Endothelial cell of umbilical vein (primary cell): ENCODE data around the gene GJA10. TPM values are rescaled to one million over a fixed set of nuclear protein-coding genes. Genes with fewer than 3 reads are reported as not detected.

Experiments used
- BruUV-seq: library from RNA; stranded (reverse); fragments of 400-500 nt; replicated peaks from 2 replicates; lab custom pipeline; 2021; lab: Mats Ljungman, UMichigan
- CTCF ChIA-PET: fragments of 300-600, 350-600 bp; sonication (Branson Sonifier 250); formaldehyde crosslinking; loops from one replicate; lab custom pipeline; 2021; ENCODE audit warnings: antibody characterized with exemption, inconsistent platforms; lab: Charles Lee
- POLR2A ChIA-PET: fragments of 300-600, 350-600 bp; sonication (Branson Sonifier 250); formaldehyde crosslinking; loops from one replicate; lab custom pipeline; 2021; ENCODE audit warnings: antibody characterized with exemption, inconsistent platforms; lab: Charles Lee
- DNase-seq: peaks from one replicate; pipeline ENCODE4 v3.0.0-alpha.2; 2011; ENCODE audit warnings: low read depth, low spot score
- FAIRE-seq: peaks from 2 replicates; lab custom pipeline; 2011; peaks lifted over from hg19 to GRCh38; lab: Jason Lieb, UNC
- H2AFZ ChIP-seq: 2 replicates; pipeline ENCODE4 v1.6.0; 2012; ENCODE audit warnings: low read depth, low read length, control low read depth, inconsistent platforms
- H3K27ac ChIP-seq: 2 replicates; pipeline ENCODE4 v1.5.1; 2011; ENCODE audit warnings: low read depth, mild to moderate bottlenecking, control low read depth, low read length, moderate library complexity; ENCODE audit not compliant: insufficient read depth
- H3K27me3 ChIP-seq, 2 experiments: 2 replicates each; pipeline versions ENCODE4 v1.6.0 to v1.6.1; 2011; ENCODE audit warnings: low read length in 2 of 2, mixed read lengths in 1 of 2; ENCODE audit not compliant: control insufficient read depth in 2 of 2, insufficient read depth in 2 of 2
- H3K36me3 ChIP-seq, 2 experiments: 2 replicates in 1 of 2; 3 replicates in 1 of 2; pipeline ENCODE4 v1.5.1; 2011; ENCODE audit warnings: low read length in 2 of 2, mild to moderate bottlenecking in 1 of 2, moderate library complexity in 1 of 2; ENCODE audit not compliant: control insufficient read depth in 2 of 2, insufficient read depth in 2 of 2; ENCODE audit errors: extremely low read depth in 1 of 2
- H3K4me1 ChIP-seq: 3 replicates; pipeline ENCODE4 v1.5.1; 2011; ENCODE audit warnings: mild to moderate bottlenecking, low read length; ENCODE audit not compliant: control insufficient read depth, insufficient read depth; ENCODE audit errors: extremely low read depth
- H3K4me2 ChIP-seq: 2 replicates; pipeline ENCODE4 v1.6.1; 2011; ENCODE audit warnings: low read length, control low read depth, mixed read lengths; ENCODE audit not compliant: insufficient read depth
- H3K4me3 ChIP-seq, 3 experiments: fragments of 200-600 bp in 1 of 3; sonication (generic), shearing (Covaris generic) in 1 of 3; replicated peaks in 1 of 3; 2 replicates each; pipeline ENCODE4 v1.5.1; 2011 to 2016; ENCODE audit warnings: control low read depth in 3 of 3, low read length in 3 of 3, mild to moderate bottlenecking in 2 of 3, inconsistent platforms in 1 of 3, low read depth in 1 of 3, moderate library complexity in 1 of 3; ENCODE audit not compliant: insufficient read depth in 1 of 3
- H3K79me2 ChIP-seq: 2 replicates; pipeline ENCODE4 v1.6.0; 2012; ENCODE audit warnings: low read length, inconsistent platforms; ENCODE audit not compliant: control insufficient read depth, insufficient read depth
- H3K9ac ChIP-seq: replicated peaks from 2 replicates; pipeline ENCODE3; 2011; ENCODE audit warnings: low read length, control low read depth; ENCODE audit not compliant: insufficient read depth; ENCODE audit errors: extremely low read depth
- H3K9me1 ChIP-seq: replicated peaks from 3 replicates; pipeline ENCODE4 v1.6.0; 2011; ENCODE audit warnings: mild to moderate bottlenecking, low read length; ENCODE audit not compliant: control insufficient read depth, insufficient read depth; ENCODE audit errors: extremely low read depth
- H3K9me3 ChIP-seq: replicated peaks from 2 replicates; pipeline ENCODE4 v1.5.1; 2012; ENCODE audit warnings: low read length, inconsistent platforms; ENCODE audit not compliant: control insufficient read depth, insufficient read depth
- H4K20me1 ChIP-seq: replicated peaks from 2 replicates; pipeline ENCODE3; 2011; ENCODE audit warnings: mild to moderate bottlenecking, low read length; ENCODE audit not compliant: control insufficient read depth, insufficient read depth; ENCODE audit errors: extremely low read depth
- CTCF ChIP-seq, 2 donors: IDR thresholded peaks; 1 replicate in 1 of 2; 2 replicates in 1 of 2; pipeline ENCODE4 v1.5.1; 2011; ENCODE audit warnings: low read length in 2 of 2, mild to moderate bottlenecking in 2 of 2, moderate library complexity in 2 of 2, control low read depth in 1 of 2, inconsistent platforms in 1 of 2, low read depth in 1 of 2; ENCODE audit not compliant: insufficient read depth in 1 of 2; ENCODE audit errors: extremely low read depth in 1 of 2
- EZH2 ChIP-seq: IDR thresholded peaks from 2 replicates; pipeline ENCODE4 v1.6.1; 2012; ENCODE audit warnings: borderline replicate concordance, low read depth, mild to moderate bottlenecking, moderate library complexity, low read length, inconsistent platforms; ENCODE audit not compliant: severe bottlenecking
- FOS ChIP-seq: IDR thresholded peaks from 2 replicates; pipeline ENCODE4 v1.6.1; 2011; ENCODE audit warnings: mild to moderate bottlenecking, low read length, moderate library complexity, borderline replicate concordance; ENCODE audit not compliant: insufficient read depth
- GATA2 ChIP-seq: IDR thresholded peaks from 2 replicates; pipeline ENCODE4 v1.7.0; 2011; ENCODE audit warnings: low read depth, mild to moderate bottlenecking, moderate library complexity, mixed read lengths, low read length; ENCODE audit not compliant: insufficient read length, insufficient read depth
- JUN ChIP-seq: IDR thresholded peaks from 2 replicates; pipeline ENCODE4 v1.6.1; 2011; ENCODE audit warnings: borderline replicate concordance, low read depth; ENCODE audit not compliant: insufficient read length, insufficient read depth
- MAX ChIP-seq: IDR thresholded peaks from 2 replicates; pipeline ENCODE4 v1.6.1; 2011; ENCODE audit not compliant: insufficient read depth, insufficient read length
- MYC ChIP-seq: IDR thresholded peaks from one replicate; pipeline ENCODE4 v1.6.1; 2011; ENCODE audit warnings: mild to moderate bottlenecking, low read depth, low read length
- POLR2A ChIP-seq: IDR thresholded peaks from 2 replicates; pipeline ENCODE4 v1.6.1; 2012; ENCODE audit warnings: low read depth, mild to moderate bottlenecking, control low read depth, low read length
- POLR2AphosphoS5 ChIP-seq: IDR thresholded peaks from 2 replicates; pipeline ENCODE4 v1.6.1; 2012; ENCODE audit warnings: low read depth, mild to moderate bottlenecking, control low read depth, low read length, moderate library complexity; ENCODE audit not compliant: insufficient read depth
- dilution Hi-C: fragments of 300-500 bp; cut with MboI; formaldehyde crosslinking; loops from one replicate; pipeline ENCODE4 v1.15.0; 2019; ENCODE audit warnings: low sequenced_read_pairs; ENCODE audit not compliant: extremely low pct_ligation_motif_present
- intact Hi-C: fragments of 100-400 bp; cut with micrococcal nuclease; formaldehyde crosslinking; loops from one replicate; pipeline ENCODE4 v1.10.0; 2022
- polyA plus RNA-seq, 4 experiments: library from polyadenylated mRNA; depleted of rRNA in 3 of 4; stranded (reverse) in 3 of 4; unstranded in 1 of 4; fragments of >200 nt; gene quantifications; 2 replicates each; pipeline versions ENCODE4 v1.2.1 to v1.2.3, GENCODE V29; 2011 to 2012; ENCODE audit warnings: missing spikeins in 1 of 4
- total RNA-seq: library from RNA; stranded (reverse); gene quantifications from 2 replicates; pipeline ENCODE4 v1.2.3, GENCODE V29; 2021

Gene GJA10
- total and polyA plus RNA-seq, 2 donors (not counting 3 experiments of a cell fraction or from before 2014, with no cell fraction given): not detected

- FAIRE-seq (no peak), DNase-seq (no peak)
- H2AFZ ChIP-seq: no peak overlapping the region
- no peak overlapping the region for H3K9ac ChIP-seq
- peaks cover 2 to 6% of the 10 kb centered on the region in 2 experiments for H3K36me3 ChIP-seq
- no TSS peak for BruUV-seq
- H3K79me2 ChIP-seq: peaks cover 4% of the 10 kb centered on the region
- H3K27ac ChIP-seq: no peak overlapping the region
- H3K9me1 ChIP-seq: no peaks in the 10 kb centered on the region
- intact Hi-C loops: no loop called here
- POLR2A ChIA-PET: no interaction called here
- H3K4me3 ChIP-seq: no peak overlapping the region
- CTCF ChIA-PET: interaction anchor here (2.1 kb wide), 1 partner anchor 20 kb away, joined by 4 read pairs; no protein-coding TSS in a partner anchor
- H3K27me3 ChIP-seq: no peaks in the 10 kb centered on the region
- TF ChIP-seq CTCF (IDR thresholded peaks at IDR 0.05; ENCODE audit: extremely low read depth in 1 of 2, insufficient read depth in 1 of 2, low read depth in 1 of 2, low read length in 2 of 2): no peak
- no peak for TF ChIP-seq JUN
- no peak for TF ChIP-seq MYC
- TF ChIP-seq FOS: no peak
- TF ChIP-seq GATA2: no peak
- no peak for TF ChIP-seq EZH2
- dilution Hi-C loops: no loop called here
- H3K4me2 ChIP-seq: no peak overlapping the region
- no peaks in the 10 kb centered on the region for H3K4me1 ChIP-seq
- no peaks in the 10 kb centered on the region for H4K20me1 ChIP-seq
- H3K9me3 ChIP-seq: no peaks in the 10 kb centered on the region
Observed at GRCh38 chr6:89853068-89853467, 41.2 kb upstream of the GJA10 start.

- H3K27me3 ChIP-seq: no peaks in the 10 kb centered on the region
- CTCF ChIA-PET: no interaction called here
- no peak for FAIRE-seq
Observed at GRCh38 chr6:89858041-89858440, 36.2 kb upstream of the GJA10 start.

More at GRCh38 chr6:89858041-89858440, 36.2 kb upstream of the GJA10 start:
- Histone ChIP-seq H3K4me1 (no peaks in the 10 kb centered on the region), H3K27ac (no peak overlapping the region), H3K9me3 (no peaks in the 10 kb centered on the region), H3K4me2 (no peak overlapping the region), H4K20me1 (no peaks in the 10 kb centered on the region), H3K9ac (no peak overlapping the region), H3K79me2 (no peaks in the 10 kb centered on the region), H2AFZ (no peak overlapping the region), H3K9me1 (no peaks in the 10 kb centered on the region), H3K4me3 (no peak overlapping the region), H3K36me3 (peaks cover 9 to 14% of the 10 kb centered on the region in 2 experiments)
- no peak for TF ChIP-seq POLR2AphosphoS5
- no peak for TF ChIP-seq MYC
- TF ChIP-seq POLR2A: no peak
- no peak for TF ChIP-seq CTCF (IDR thresholded peaks at IDR 0.05; ENCODE audit: extremely low read depth in 1 of 2, insufficient read depth in 1 of 2, low read depth in 1 of 2, low read length in 2 of 2)
- no peak for TF ChIP-seq JUN
- TF ChIP-seq GATA2: no peak
- TF ChIP-seq FOS: no peak
- no peak for TF ChIP-seq EZH2
- no peak for TF ChIP-seq MAX
- no TSS peak for BruUV-seq
- dilution Hi-C loops: no loop called here
- no peak for DNase-seq
- intact Hi-C loops: no loop called here
- POLR2A ChIA-PET: no interaction called here
